Kidney (tissue), 14 donors: ENCODE measurements around the gene BRPF3. TPM values are rescaled to one million over a fixed set of nuclear protein-coding genes. Genes with fewer than 3 reads are reported as not detected.

Source experiments
- DNase-seq, 5 donors: peaks; one replicate each; pipeline ENCODE4 v3.0.0-alpha.2; 2013 to 2020
- FAIRE-seq: peaks from 2 replicates; lab custom pipeline; 2012; peaks lifted over from hg19 to GRCh38; lab: Jason Lieb, UNC
- H3K27ac ChIP-seq, 2 donors: one replicate each; pipeline ENCODE4 v1.7.0; 2013; ENCODE audit warnings: low read depth in 2 of 2, low read length in 2 of 2, inconsistent platforms in 1 of 2
- H3K27me3 ChIP-seq: one replicate; pipeline ENCODE4 v1.7.1; 2013; ENCODE audit warnings: low read length, inconsistent platforms; ENCODE audit not compliant: control insufficient read depth, insufficient read depth
- H3K36me3 ChIP-seq, 3 donors: one replicate each; pipeline versions ENCODE4 v1.7.0 to v1.7.1; 2013; ENCODE audit warnings: low read length in 3 of 3, control low read depth in 1 of 3, inconsistent platforms in 1 of 3; ENCODE audit not compliant: insufficient read depth in 3 of 3, control insufficient read depth in 2 of 3
- H3K4me1 ChIP-seq, 3 donors: one replicate each; pipeline versions ENCODE4 v1.7.0 to v1.7.1; 2013; ENCODE audit warnings: low read length in 3 of 3, inconsistent platforms in 1 of 3, low read depth in 1 of 3; ENCODE audit not compliant: control insufficient read depth in 2 of 3, insufficient read depth in 2 of 3
- H3K4me3 ChIP-seq, 3 donors: one replicate each; pipeline versions ENCODE4 v1.7.0 to v1.8.1; 2013; ENCODE audit warnings: low read length in 3 of 3, control low read depth in 1 of 3, inconsistent platforms in 1 of 3
- H3K9ac ChIP-seq, 3 donors: one replicate each; pipeline versions ENCODE4 v1.7.0 to v1.7.1; 2013; ENCODE audit warnings: low read length in 3 of 3, control low read depth in 1 of 3, inconsistent platforms in 1 of 3
- H3K9me3 ChIP-seq, 3 donors: one replicate each; pipeline versions ENCODE4 v1.7.0 to v1.7.1; 2013; ENCODE audit warnings: low read length in 3 of 3, control low read depth in 1 of 3, inconsistent platforms in 1 of 3; ENCODE audit not compliant: control insufficient read depth in 2 of 3, insufficient read depth in 1 of 3
- intact Hi-C: fragments of 100-400 bp; cut with DNase I; formaldehyde crosslinking; loops from one replicate; pipeline ENCODE4 v1.11.1; 2022
- polyA plus RNA-seq: library from polyadenylated mRNA; stranded (reverse); fragments of 350-450 nt; fragmentation: Illumina TruSeq; extraction: RNeasy Lipid Tissue Mini Kit (QIAGEN cat#74804); gene quantifications from one replicate; pipeline ENCODE4 v1.2.3, GENCODE V29; 2014; ENCODE audit warnings: low read depth, low replicate concordance; ENCODE audit not compliant: insufficient read depth
- total RNA-seq: library from RNA; stranded (reverse); fragmentation: NEBNext Ultra II Directional; extraction: Animal tissue kit (Norgen Biotek cat#: 25700); gene quantifications from one replicate; pipeline ENCODE4 v1.2.1, GENCODE V29; 2021
- TF ChIP-seq, protein P1 (sequence below): IDR thresholded peaks from 3 replicates; pipeline ENCODE4 v1.5.1; 2012; ENCODE audit warnings: mild to moderate bottlenecking, moderate library complexity, borderline replicate concordance; ENCODE audit not compliant: insufficient read depth; ENCODE audit errors: extremely low read depth
- donor health status: control.
- donor health status: control.
- donor health status: control.
- donor health status: control.
- donor health status: control.
- donor health status: DM: yes; HTN: yes; CAD: no.
- donor health status: Normal renal cell carcinoma (clear cell type).

Gene BRPF3
- total and polyA plus RNA-seq, 2 donors from 2014 or later: 10.2 to 29.5 TPM

DNA sequence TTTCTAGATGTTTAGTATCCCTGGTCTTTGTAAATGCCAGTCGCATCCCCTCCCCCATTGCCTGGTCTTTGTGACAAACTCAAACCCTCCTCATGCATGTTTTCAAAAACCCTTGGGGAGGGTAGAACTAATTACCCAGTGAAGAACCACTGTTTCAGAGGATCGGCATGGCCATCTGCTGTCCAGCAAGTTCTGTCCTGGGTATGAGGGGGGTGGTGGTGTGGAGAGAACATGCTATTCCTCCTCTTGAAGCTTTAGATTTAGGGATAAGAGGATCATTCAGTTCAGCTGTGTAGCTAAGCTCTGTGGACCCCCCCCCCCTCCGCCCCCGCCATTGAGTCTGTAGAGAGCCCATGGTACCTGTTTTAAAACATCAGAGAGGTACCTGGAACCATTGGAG lies 5.6 kb downstream of the BRPF3 start:
- Histone ChIP-seq H3K27ac (no peak overlapping the region), H3K36me3 (peaks cover 19 to 55% (median 39%) of the 10 kb centered on the region in 3 donors), H3K4me3 (no peak overlapping the region), H3K4me1 (peaks cover 0 to 14% (median 6%) of the 10 kb centered on the region in 3 donors), H3K9ac (no peak overlapping the region), H3K27me3 (no peaks in the 10 kb centered on the region), H3K9me3 (no peaks in the 10 kb centered on the region)
- FAIRE-seq (no peak), DNase-seq (no peak)
- intact Hi-C loops: no loop called here
- TF ChIP-seq, protein P1, sequence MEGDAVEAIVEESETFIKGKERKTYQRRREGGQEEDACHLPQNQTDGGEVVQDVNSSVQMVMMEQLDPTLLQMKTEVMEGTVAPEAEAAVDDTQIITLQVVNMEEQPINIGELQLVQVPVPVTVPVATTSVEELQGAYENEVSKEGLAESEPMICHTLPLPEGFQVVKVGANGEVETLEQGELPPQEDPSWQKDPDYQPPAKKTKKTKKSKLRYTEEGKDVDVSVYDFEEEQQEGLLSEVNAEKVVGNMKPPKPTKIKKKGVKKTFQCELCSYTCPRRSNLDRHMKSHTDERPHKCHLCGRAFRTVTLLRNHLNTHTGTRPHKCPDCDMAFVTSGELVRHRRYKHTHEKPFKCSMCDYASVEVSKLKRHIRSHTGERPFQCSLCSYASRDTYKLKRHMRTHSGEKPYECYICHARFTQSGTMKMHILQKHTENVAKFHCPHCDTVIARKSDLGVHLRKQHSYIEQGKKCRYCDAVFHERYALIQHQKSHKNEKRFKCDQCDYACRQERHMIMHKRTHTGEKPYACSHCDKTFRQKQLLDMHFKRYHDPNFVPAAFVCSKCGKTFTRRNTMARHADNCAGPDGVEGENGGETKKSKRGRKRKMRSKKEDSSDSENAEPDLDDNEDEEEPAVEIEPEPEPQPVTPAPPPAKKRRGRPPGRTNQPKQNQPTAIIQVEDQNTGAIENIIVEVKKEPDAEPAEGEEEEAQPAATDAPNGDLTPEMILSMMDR: no peak

DNA sequence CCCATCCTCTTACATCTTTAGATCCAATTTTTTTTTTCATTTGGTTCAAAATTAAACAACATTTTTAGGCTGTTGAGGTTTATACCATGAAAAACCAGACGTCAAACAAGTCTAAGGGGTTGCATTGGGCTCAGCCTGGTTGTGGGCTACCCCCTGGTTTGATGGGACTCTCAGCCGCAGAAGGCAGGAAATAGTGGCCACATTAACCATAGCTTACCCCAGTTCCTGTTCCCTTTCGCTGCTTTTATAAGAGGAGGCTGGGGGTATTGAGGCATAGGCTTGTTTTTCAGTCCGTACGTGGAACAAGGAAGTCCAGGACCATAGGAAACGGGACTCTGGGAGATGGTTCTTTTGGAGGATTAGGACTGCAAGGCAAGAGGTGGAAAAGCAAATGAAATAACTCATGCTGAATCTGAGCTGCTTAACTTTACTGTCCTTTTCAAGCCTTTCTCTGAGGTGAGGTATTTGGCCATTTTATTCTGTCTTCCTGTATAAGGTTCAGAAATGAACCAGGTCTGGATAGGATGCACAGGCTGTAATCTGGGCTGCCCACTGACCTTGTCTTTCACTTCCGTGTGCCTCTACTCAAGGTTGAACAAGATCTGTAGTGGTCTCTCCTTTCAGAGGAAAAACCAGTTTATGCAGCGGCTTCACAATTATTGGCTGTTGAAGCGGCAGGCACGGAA lies 7.7 kb downstream of the BRPF3 start:
- DNase-seq (no peak), FAIRE-seq (no peak)
- intact Hi-C loops: no loop called here
- no peaks in the 10 kb centered on the region for H3K27me3 ChIP-seq
- H3K4me3 ChIP-seq: no peak overlapping the region
- no peaks in the 10 kb centered on the region for H3K9me3 ChIP-seq
- H3K9ac ChIP-seq: no peak overlapping the region
- H3K36me3 ChIP-seq: peaks cover 24 to 70% (median 51%) of the 10 kb centered on the region in 3 donors
- peaks cover 0 to 9% (median 0%) of the 10 kb centered on the region in 3 donors for H3K4me1 ChIP-seq
- no peak overlapping the region for H3K27ac ChIP-seq
- TF ChIP-seq, protein P1: no peak

DNA sequence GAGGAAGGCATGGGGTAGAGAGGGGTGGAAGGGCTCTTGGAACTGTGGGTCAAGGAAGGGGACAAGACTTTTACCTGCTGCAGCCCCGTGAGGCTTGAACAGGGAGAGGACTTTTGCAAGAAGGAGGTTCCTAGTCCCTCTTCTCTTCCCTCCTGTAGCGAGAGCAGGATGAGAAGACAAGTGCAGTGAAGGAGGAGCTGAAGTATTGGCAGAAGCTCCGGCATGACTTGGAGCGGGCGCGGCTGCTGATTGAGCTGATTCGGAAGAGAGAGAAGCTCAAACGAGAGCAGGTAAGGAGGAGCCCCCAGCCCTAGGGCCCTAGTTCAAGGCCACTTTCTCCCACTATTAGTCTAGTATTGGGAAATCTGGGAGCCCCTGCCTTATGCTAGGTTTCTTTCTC lies 10.6 kb downstream of the BRPF3 start:
- Histone ChIP-seq H3K9ac (no peak overlapping the region), H3K36me3 (peaks cover 21 to 77% (median 59%) of the 10 kb centered on the region in 3 donors), H3K9me3 (no peaks in the 10 kb centered on the region), H3K4me1 (peaks cover 0 to 14% (median 9%) of the 10 kb centered on the region in 3 donors), H3K27ac (no peak overlapping the region), H3K4me3 (no peak overlapping the region), H3K27me3 (no peaks in the 10 kb centered on the region)
- no peak for DNase-seq
- TF ChIP-seq, protein P1: no peak
- no peak for FAIRE-seq
- intact Hi-C loops: no loop called here
